NCI-H460 (cell line): Measurements from ENCODE around the gene LDAH. TPM values are rescaled to one million over a fixed set of nuclear protein-coding genes. Genes with fewer than 3 reads are reported as not detected.
A peak's percentile ranks its signal among the peaks of the same experiment; 100 is the strongest.

ENCODE experiments used
- DNase-seq: peaks from one replicate; pipeline ENCODE4 v3.0.0-alpha.2; 2016; ENCODE audit warnings: low read depth; ENCODE audit errors: extremely low read depth
- total RNA-seq: library from RNA; depleted of rRNA; stranded (reverse); fragments of >200 nt; shearing (Covaris generic); gene quantifications from 2 replicates; pipeline ENCODE4 v1.2.3, GENCODE V29; 2014; rRNA removed

Gene LDAH
- total RNA-seq, 1 experiment from 2014 or later: 40.7 TPM

- peak; percentile 69 for DNase-seq
Measured at GRCh38 chr2:20642055-20642971, 180.6 kb downstream of the LDAH start.

GRCh38 chr2:20641123-20641985 lies 181.5 kb downstream of the LDAH start:
- no peak for DNase-seq

- DNase-seq: no peak
Measured at GRCh38 chr2:20640411-20641122, 182.3 kb downstream of the LDAH start.

GRCh38 chr2:20638646-20639430 lies 184.1 kb downstream of the LDAH start:
- no peak for DNase-seq

GRCh38 chr2:20638014-20638413 lies 184.9 kb downstream of the LDAH start:
- no peak for DNase-seq

- DNase-seq: no peak
Measured at GRCh38 chr2:20637147-20637546, 185.8 kb downstream of the LDAH start.

- peak; percentile 76 for DNase-seq
Measured at GRCh38 chr2:20635675-20636584, 187.0 kb downstream of the LDAH start.

GRCh38 chr2:20635113-20635510 lies 187.8 kb downstream of the LDAH start:
- DNase-seq: no peak

- no peak for DNase-seq
Measured at GRCh38 chr2:20634507-20635112, 188.3 kb downstream of the LDAH start.

Other genes starting within 250 kb of the LDAH start
- 34.5 TPM in 2 replicates for gene HS1BP3, start 172.0 kb downstream of the LDAH start, total RNA-seq
- gene GDF7, start 156.0 kb downstream of the LDAH start, total RNA-seq: under 0.01 TPM in 1 of 2 replicates, not detected in the other
- gene APOB, start 221.0 kb upstream of the LDAH start, total RNA-seq: not detected in 2 replicates